NCI-H524 (cell line): ENCODE data around the gene RFX6.

Source experiments
- DNase-seq, 2 experiments: peaks; one replicate each; lab custom pipeline; 2025; lab: John Stamatoyannopoulos, UW

RFX6 gene

GRCh38 chr6:116971959-116972358 is 94.9 kb downstream of the RFX6 start:
- DNase-seq = peak in 1 of 2 experiments; percentile 62

GRCh38 chr6:116973976-116974375 is 96.9 kb downstream of the RFX6 start:
- DNase-seq = peak in 1 of 2 experiments; percentile 16

GRCh38 chr6:116974526-116975316 is 97.7 kb downstream of the RFX6 start:
- DNase-seq = no peak

GRCh38 chr6:116975600-116975999 is 98.6 kb downstream of the RFX6 start:
- DNase-seq = no peak

- no peak for DNase-seq
Measured at GRCh38 chr6:116979560-116979959, 102.5 kb downstream of the RFX6 start.
